Activated naive CD4-positive, alpha-beta T cell treated with anti-CD3 and anti-CD28 coated beads, Interleukin-2, amount 10 ng/mL, durations not matched to agents 7 days and 5 days (primary cell): ENCODE results near the gene OARD1.
A peak's percentile ranks its signal among the peaks of the same experiment; 100 is the strongest.
"Not testable (repeated sequence)": the region's sequence is repeated elsewhere in the genome, so short reads cannot be mapped to it uniquely, and the experiment has no call there.

ENCODE experiments used
- CTCF ChIA-PET: fragments of 350-600 bp; sonication (Branson Sonifier 250); formaldehyde crosslinking; loops from one replicate; lab custom pipeline; 2021; ENCODE audit warnings: antibody characterized with exemption; lab: Charles Lee
- DNase-seq: peaks from one replicate; pipeline ENCODE4 v3.0.0-alpha.2; 2020
- H3K27ac Mint-ChIP-seq: one replicate; pipeline ENCODE4 v1.8.0; 2021; ENCODE audit warnings: mild to moderate bottlenecking, moderate library complexity, mixed read lengths
- H3K27me3 Mint-ChIP-seq: one replicate; pipeline ENCODE4 v1.8.0; 2021; ENCODE audit warnings: mild to moderate bottlenecking, mixed read lengths
- H3K36me3 Mint-ChIP-seq: one replicate; pipeline ENCODE4 v1.8.0; 2021; ENCODE audit warnings: mixed read lengths
- H3K4me1 Mint-ChIP-seq: one replicate; pipeline ENCODE4 v1.8.0; 2021; ENCODE audit warnings: mixed read lengths
- H3K4me3 Mint-ChIP-seq: one replicate; pipeline ENCODE4 v1.8.0; 2021; ENCODE audit warnings: mild to moderate bottlenecking, moderate library complexity, mixed read lengths
- H3K9me3 Mint-ChIP-seq: one replicate; pipeline ENCODE4 v1.8.0; 2021; ENCODE audit warnings: mixed read lengths

Gene OARD1

GRCh38 chr6:41071923-41072835 lies at the start of gene OARD1:
Gene OARD1 (minus strand): TSS chr6:41072356. CDS start chr6:41071634, 722 bp downstream.
- no peaks in the 10 kb centered on the region for H3K9me3 Mint-ChIP-seq
- H3K27me3 Mint-ChIP-seq: no peaks in the 10 kb centered on the region
- H3K36me3 Mint-ChIP-seq: peaks cover 39% of the 10 kb centered on the region
- peak within 1 kb of the TSS; percentile 99 for H3K27ac Mint-ChIP-seq
- peaks cover 70% of the 10 kb centered on the region for H3K4me1 Mint-ChIP-seq
- H3K4me3 Mint-ChIP-seq: peak within 1 kb of the TSS; percentile 91
- DNase-seq: peak; percentile 99
- CTCF ChIA-PET: interaction anchor here (0.5 to 4.0 kb wide), 6 partner anchors 18 to 178 kb away, joined by 3 to 16 read pairs (median 3); no protein-coding TSS in a partner anchor

GRCh38 chr6:41120058-41120457 lies 47.9 kb upstream of the OARD1 start:
- DNase-seq: no peak
- no peak overlapping the region for H3K27ac Mint-ChIP-seq
- no peaks in the 10 kb centered on the region for H3K27me3 Mint-ChIP-seq
- CTCF ChIA-PET: no interaction called here
- H3K4me1 Mint-ChIP-seq: no peaks in the 10 kb centered on the region
- no peak overlapping the region for H3K4me3 Mint-ChIP-seq
- no peaks in the 10 kb centered on the region for H3K36me3 Mint-ChIP-seq
- no peaks in the 10 kb centered on the region for H3K9me3 Mint-ChIP-seq

GRCh38 chr6:41119508-41119907 lies 47.4 kb upstream of the OARD1 start:
- Mint-ChIP-seq H3K4me1 (no peaks in the 10 kb centered on the region), H3K27ac (no peak overlapping the region), H3K4me3 (no peak overlapping the region), H3K9me3 (no peaks in the 10 kb centered on the region), H3K36me3 (no peaks in the 10 kb centered on the region), H3K27me3 (no peaks in the 10 kb centered on the region)
- CTCF ChIA-PET: no interaction called here
- DNase-seq: no peak

- CTCF ChIA-PET, H3K36me3 Mint-ChIP-seq, H3K4me1 Mint-ChIP-seq, H3K9me3 Mint-ChIP-seq, H3K27me3 Mint-ChIP-seq, H3K4me3 Mint-ChIP-seq, DNase-seq, H3K27ac Mint-ChIP-seq: not testable (repeated sequence)
Observed at GRCh38 chr6:41115027-41115426, 42.9 kb upstream of the OARD1 start.

GRCh38 chr6:41111017-41111416 lies 38.9 kb upstream of the OARD1 start:
- H3K27me3 Mint-ChIP-seq: no peaks in the 10 kb centered on the region
- no peak for DNase-seq
- H3K4me3 Mint-ChIP-seq: no peak overlapping the region
- H3K27ac Mint-ChIP-seq: no peak overlapping the region
- no peaks in the 10 kb centered on the region for H3K4me1 Mint-ChIP-seq
- CTCF ChIA-PET: no interaction called here
- no peaks in the 10 kb centered on the region for H3K36me3 Mint-ChIP-seq
- H3K9me3 Mint-ChIP-seq: no peaks in the 10 kb centered on the region

- H3K27ac Mint-ChIP-seq: no peak overlapping the region
- no peak for DNase-seq
- H3K4me3 Mint-ChIP-seq: no peak overlapping the region
- no peaks in the 10 kb centered on the region for H3K27me3 Mint-ChIP-seq
- peaks cover 4% of the 10 kb centered on the region for H3K4me1 Mint-ChIP-seq
- H3K9me3 Mint-ChIP-seq: no peaks in the 10 kb centered on the region
- CTCF ChIA-PET: no interaction called here
- H3K36me3 Mint-ChIP-seq: peaks cover 22% of the 10 kb centered on the region
Observed at GRCh38 chr6:41103847-41104246, 31.7 kb upstream of the OARD1 start.

GRCh38 chr6:41100871-41101287 lies 28.7 kb upstream of the OARD1 start:
- no peaks in the 10 kb centered on the region for H3K27me3 Mint-ChIP-seq
- DNase-seq: no peak
- H3K27ac Mint-ChIP-seq: no peak overlapping the region
- no peak overlapping the region for H3K4me3 Mint-ChIP-seq
- H3K9me3 Mint-ChIP-seq: no peaks in the 10 kb centered on the region
- CTCF ChIA-PET: no interaction called here
- peaks cover 7% of the 10 kb centered on the region for H3K4me1 Mint-ChIP-seq
- H3K36me3 Mint-ChIP-seq: peaks cover 52% of the 10 kb centered on the region

- Mint-ChIP-seq H3K9me3 (no peaks in the 10 kb centered on the region), H3K27me3 (no peaks in the 10 kb centered on the region), H3K27ac (no peak overlapping the region), H3K36me3 (peaks cover 70% of the 10 kb centered on the region), H3K4me3 (no peak overlapping the region), H3K4me1 (peaks cover 7% of the 10 kb centered on the region)
- DNase-seq: no peak
- CTCF ChIA-PET: no interaction called here
Observed at GRCh38 chr6:41098366-41098765, 26.2 kb upstream of the OARD1 start.

- no peaks in the 10 kb centered on the region for H3K9me3 Mint-ChIP-seq
- peaks cover 74% of the 10 kb centered on the region for H3K36me3 Mint-ChIP-seq
- no peak overlapping the region for H3K27ac Mint-ChIP-seq
- CTCF ChIA-PET: no interaction called here
- no peak overlapping the region for H3K4me3 Mint-ChIP-seq
- DNase-seq: no peak
- no peaks in the 10 kb centered on the region for H3K27me3 Mint-ChIP-seq
- H3K4me1 Mint-ChIP-seq: peaks cover 7% of the 10 kb centered on the region
Observed at GRCh38 chr6:41097467-41098090, 25.4 kb upstream of the OARD1 start.

GRCh38 chr6:41093729-41094128 lies 21.6 kb upstream of the OARD1 start:
- no peak for DNase-seq
- Mint-ChIP-seq H3K4me3 (no peak overlapping the region), H3K36me3 (peaks cover 78% of the 10 kb centered on the region), H3K27me3 (no peaks in the 10 kb centered on the region), H3K4me1 (peaks cover 3% of the 10 kb centered on the region), H3K9me3 (no peaks in the 10 kb centered on the region), H3K27ac (no peak overlapping the region)
- CTCF ChIA-PET: interaction anchor here (1.2 to 6.1 kb wide), 2 partner anchors 89 to 245 kb away, joined by 4 to 58 read pairs; no protein-coding TSS in a partner anchor

GRCh38 chr6:41092421-41093140 lies 20.4 kb upstream of the OARD1 start:
- Mint-ChIP-seq H3K4me3 (no peak overlapping the region), H3K27me3 (no peaks in the 10 kb centered on the region), H3K4me1 (no peaks in the 10 kb centered on the region), H3K9me3 (no peaks in the 10 kb centered on the region), H3K36me3 (peaks cover 72% of the 10 kb centered on the region), H3K27ac (no peak overlapping the region)
- DNase-seq: no peak
- CTCF ChIA-PET: interaction anchor here (0.7 to 6.1 kb wide), 8 partner anchors 10 to 246 kb away, joined by 3 to 58 read pairs (median 4); no protein-coding TSS in a partner anchor

- Mint-ChIP-seq H3K4me3 (no peak overlapping the region), H3K4me1 (no peaks in the 10 kb centered on the region), H3K9me3 (no peaks in the 10 kb centered on the region), H3K36me3 (peaks cover 68% of the 10 kb centered on the region), H3K27me3 (no peaks in the 10 kb centered on the region), H3K27ac (peak overlapping the region; percentile 8)
- DNase-seq: no peak
- CTCF ChIA-PET: interaction anchor here (0.8 to 6.1 kb wide), 6 partner anchors 11 to 229 kb away, joined by 3 to 58 read pairs (median 4); no protein-coding TSS in a partner anchor
Observed at GRCh38 chr6:41090841-41091761, 18.9 kb upstream of the OARD1 start.

- Mint-ChIP-seq H3K4me1 (peaks cover 7% of the 10 kb centered on the region), H3K27me3 (no peaks in the 10 kb centered on the region)
Observed at GRCh38 chr6:41088451-41088850, 16.3 kb upstream of the OARD1 start.

More at GRCh38 chr6:41088451-41088850, 16.3 kb upstream of the OARD1 start:
- Mint-ChIP-seq H3K27ac (peak overlapping the region; percentile 62), H3K36me3 (peaks cover 70% of the 10 kb centered on the region), H3K4me3 (no peak overlapping the region), H3K9me3 (no peaks in the 10 kb centered on the region)
- DNase-seq: no peak
- CTCF ChIA-PET: no interaction called here
